Hepatocyte (in vitro differentiated cells): ENCODE results near the gene KRT81. TPM values are rescaled to one million over a fixed set of nuclear protein-coding genes. Genes with fewer than 3 reads are reported as not detected.

Experiments
- DNase-seq: peaks from one replicate; pipeline ENCODE4 v3.0.0-alpha.2; 2016; ENCODE audit warnings: low spot score
- H2AFZ ChIP-seq: fragments of 200-600 bp; sonication (generic); 2 replicates; pipeline ENCODE4 v1.6.0; 2016; ENCODE audit warnings: antibody characterized with exemption, mild to moderate bottlenecking
- H3K27ac ChIP-seq: fragments of 200-600 bp; sonication (generic); 2 replicates; pipeline ENCODE4 v1.5.1; 2016; ENCODE audit warnings: mild to moderate bottlenecking
- H3K27me3 ChIP-seq: fragments of 200-600 bp; sonication (generic); 2 replicates; pipeline ENCODE4 v1.6.1; 2016
- H3K36me3 ChIP-seq: fragments of 200-600 bp; sonication (generic); replicated peaks from 2 replicates; pipeline ENCODE4 v1.5.1; 2016; ENCODE audit warnings: low read depth; ENCODE audit not compliant: insufficient read depth
- H3K4me1 ChIP-seq: fragments of 200-600 bp; sonication (generic); 2 replicates; pipeline ENCODE4 v1.5.1; 2016; ENCODE audit warnings: mild to moderate bottlenecking, moderate library complexity; ENCODE audit not compliant: insufficient read depth
- H3K4me2 ChIP-seq: fragments of 200-600 bp; sonication (generic); 2 replicates; pipeline ENCODE4 v1.6.0; 2016
- H3K4me3 ChIP-seq: fragments of 200-600 bp; sonication (generic); 2 replicates; pipeline ENCODE4 v1.5.1; 2016; ENCODE audit warnings: mild to moderate bottlenecking
- H3K79me2 ChIP-seq: fragments of 200-600 bp; sonication (generic); 2 replicates; pipeline ENCODE4 v1.6.0; 2017; ENCODE audit warnings: mild to moderate bottlenecking
- H3K9me2 ChIP-seq: fragments of 200-600 bp; sonication (generic); replicated peaks from 2 replicates; pipeline ENCODE4 v1.6.0; 2017; ENCODE audit warnings: mild to moderate bottlenecking; ENCODE audit not compliant: insufficient read depth
- H3K9me3 ChIP-seq: fragments of 200-600 bp; sonication (generic); 2 replicates; pipeline ENCODE4 v1.5.1; 2016; ENCODE audit warnings: low read depth, mild to moderate bottlenecking
- H4K20me1 ChIP-seq: fragments of 200-600 bp; sonication (generic); 2 replicates; pipeline ENCODE4 v1.6.0; 2016; ENCODE audit warnings: mild to moderate bottlenecking; ENCODE audit not compliant: insufficient read depth, poor library complexity, severe bottlenecking
- EZH2 ChIP-seq: fragments of 200-600 bp; sonication (generic); IDR thresholded peaks from 2 replicates; pipeline ENCODE4 v1.6.1; 2016; ENCODE audit warnings: antibody characterized with exemption, mild to moderate bottlenecking, borderline replicate concordance
- EZH2phosphoT487 ChIP-seq: fragments of 200-600 bp; sonication (generic); IDR thresholded peaks from one replicate; pipeline ENCODE4 v1.6.1; 2018; ENCODE audit warnings: antibody characterized with exemption, mild to moderate bottlenecking, low read depth, moderate library complexity; ENCODE audit not compliant: unreplicated experiment, severe bottlenecking
- WGBS: methylation state at CpG from one replicate; pipeline ENCODE4 v1.1.6; 2016; ENCODE audit warnings: low lambda C conversion rate; ENCODE audit errors: missing lambda C conversion rate; 5-methylcytosine and 5-hydroxymethylcytosine counted together
- polyA plus RNA-seq: library from polyadenylated mRNA; unstranded; fragments of >200 nt; fragmentation: Nextera tagmentation; extraction: Ambion mirVana; gene quantifications from 2 replicates; pipeline ENCODE4 v1.2.1, GENCODE V29; 2016
- total RNA-seq: library from RNA; depleted of rRNA; stranded (reverse); fragments of >200 nt; gene quantifications from 2 replicates; pipeline ENCODE4 v1.2.3, GENCODE V29; 2014
- TF ChIP-seq, protein P1 (sequence below): fragments of 200-600 bp; sonication (generic); IDR thresholded peaks from 2 replicates; pipeline ENCODE4 v1.5.1; 2016; ENCODE audit warnings: antibody characterized with exemption, mild to moderate bottlenecking; ENCODE audit not compliant: poor library complexity

The KRT81 gene
- total and polyA plus RNA-seq, 2 experiments from 2014 or later: not detected

DNA sequence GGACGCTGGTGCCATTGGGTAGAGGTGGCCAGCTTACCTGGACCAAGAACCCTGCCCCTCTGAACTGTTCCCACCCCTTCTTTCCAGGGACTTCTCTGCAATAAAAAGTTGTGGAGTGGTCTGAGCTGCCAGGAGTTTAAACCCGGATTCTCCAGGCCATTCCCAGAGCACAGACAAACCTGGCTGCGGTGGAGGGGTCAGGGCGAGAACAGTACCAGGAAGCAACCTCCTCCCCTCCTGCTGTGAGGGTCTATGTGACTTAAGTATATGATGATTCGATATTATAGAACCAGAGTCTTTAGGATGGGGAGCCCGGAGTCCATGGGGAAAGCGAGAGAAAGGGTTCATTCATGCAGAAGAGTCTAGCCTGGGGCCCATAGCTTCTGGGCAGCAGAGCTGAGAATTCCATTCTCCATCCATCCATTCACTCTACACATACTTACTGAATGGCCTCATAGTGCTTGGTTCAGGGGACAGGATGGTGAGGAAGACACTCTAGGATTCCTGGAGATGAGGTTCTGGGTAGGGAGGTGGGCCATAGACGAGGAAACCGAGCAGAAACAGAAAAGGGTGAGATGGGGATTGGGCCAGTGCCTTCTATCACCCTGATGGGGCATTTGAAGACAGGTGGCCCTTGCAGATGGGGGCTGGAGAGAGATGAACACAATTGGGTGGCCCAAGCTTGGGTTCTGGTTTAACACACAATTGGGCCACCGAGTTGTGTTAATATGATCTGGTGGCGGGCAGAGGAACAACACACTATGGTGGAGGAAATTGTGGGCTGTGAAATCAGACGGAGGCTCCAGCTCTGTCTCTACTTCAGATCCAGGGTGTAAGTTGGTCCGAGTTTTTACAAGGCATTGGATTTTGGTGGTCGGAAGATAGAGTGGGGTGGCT is 11.7 kb downstream of the KRT81 start:
- Histone ChIP-seq H3K4me2 (peak overlapping the region; percentile 90), H4K20me1 (no peaks in the 10 kb centered on the region), H3K9me3 (no peaks in the 10 kb centered on the region), H2AFZ (no peak overlapping the region), H3K27ac (peak overlapping the region; percentile 72), H3K36me3 (no peaks in the 10 kb centered on the region), H3K4me3 (no peak overlapping the region), H3K9me2 (no peaks in the 10 kb centered on the region), H3K4me1 (peaks cover 29% of the 10 kb centered on the region), H3K27me3 (no peaks in the 10 kb centered on the region), H3K79me2 (no peaks in the 10 kb centered on the region)
- DNase-seq: no peak
- WGBS: 90% methylated on average over 14 of the region's 14 CpGs
- TF ChIP-seq EZH2 (no peak), EZH2phosphoT487 (no peak)
- TF ChIP-seq, protein P1, sequence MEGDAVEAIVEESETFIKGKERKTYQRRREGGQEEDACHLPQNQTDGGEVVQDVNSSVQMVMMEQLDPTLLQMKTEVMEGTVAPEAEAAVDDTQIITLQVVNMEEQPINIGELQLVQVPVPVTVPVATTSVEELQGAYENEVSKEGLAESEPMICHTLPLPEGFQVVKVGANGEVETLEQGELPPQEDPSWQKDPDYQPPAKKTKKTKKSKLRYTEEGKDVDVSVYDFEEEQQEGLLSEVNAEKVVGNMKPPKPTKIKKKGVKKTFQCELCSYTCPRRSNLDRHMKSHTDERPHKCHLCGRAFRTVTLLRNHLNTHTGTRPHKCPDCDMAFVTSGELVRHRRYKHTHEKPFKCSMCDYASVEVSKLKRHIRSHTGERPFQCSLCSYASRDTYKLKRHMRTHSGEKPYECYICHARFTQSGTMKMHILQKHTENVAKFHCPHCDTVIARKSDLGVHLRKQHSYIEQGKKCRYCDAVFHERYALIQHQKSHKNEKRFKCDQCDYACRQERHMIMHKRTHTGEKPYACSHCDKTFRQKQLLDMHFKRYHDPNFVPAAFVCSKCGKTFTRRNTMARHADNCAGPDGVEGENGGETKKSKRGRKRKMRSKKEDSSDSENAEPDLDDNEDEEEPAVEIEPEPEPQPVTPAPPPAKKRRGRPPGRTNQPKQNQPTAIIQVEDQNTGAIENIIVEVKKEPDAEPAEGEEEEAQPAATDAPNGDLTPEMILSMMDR: no peak

DNA sequence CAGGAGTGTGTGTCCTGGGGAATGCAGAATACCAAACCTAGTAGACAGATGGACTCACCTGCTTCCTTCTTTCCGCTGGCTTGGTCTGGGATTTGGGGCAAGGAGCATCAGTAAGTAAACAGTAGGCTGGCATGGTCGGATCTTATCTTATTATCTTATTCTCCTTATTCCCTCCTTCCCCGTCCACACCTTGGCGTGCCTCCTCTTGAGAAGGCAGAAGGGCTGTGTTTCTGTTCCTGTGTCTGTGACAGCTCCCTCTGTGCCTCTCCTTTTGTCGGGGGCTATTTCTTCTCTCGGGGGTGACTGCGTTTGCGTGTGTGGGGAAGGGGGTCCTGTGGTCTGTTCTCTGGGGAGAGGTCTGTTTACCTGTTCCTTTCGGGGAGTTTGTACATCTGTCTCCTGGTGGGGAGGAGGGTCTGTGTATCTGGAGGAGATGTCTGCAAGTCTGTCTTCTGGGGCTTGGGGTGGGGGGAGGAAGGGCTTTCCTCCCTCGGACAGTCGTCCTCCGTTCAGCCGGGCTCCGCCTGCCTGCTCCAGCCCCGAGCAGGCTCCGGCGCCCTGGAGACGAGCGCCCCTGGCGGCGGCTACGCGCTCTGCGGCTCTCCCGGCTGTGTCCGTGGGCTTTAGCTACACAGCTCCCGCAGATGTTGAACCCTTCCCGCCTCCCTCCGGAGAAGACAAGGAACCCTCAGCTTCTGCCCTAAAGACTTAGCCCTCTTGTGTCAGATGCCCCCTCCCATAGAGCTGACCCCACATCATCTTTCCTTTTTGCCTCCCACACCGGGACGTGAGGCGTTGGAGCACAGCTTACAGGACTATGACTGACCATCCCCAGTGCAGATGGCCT is 12.5 kb downstream of the KRT81 start:
- Histone ChIP-seq H3K36me3 (no peaks in the 10 kb centered on the region), H2AFZ (peak overlapping the region; percentile 99), H3K27me3 (no peaks in the 10 kb centered on the region), H3K27ac (peak overlapping the region; percentile 72), H3K79me2 (no peaks in the 10 kb centered on the region), H3K4me2 (peak overlapping the region; percentile 90), H3K9me3 (no peaks in the 10 kb centered on the region), H3K9me2 (no peaks in the 10 kb centered on the region), H4K20me1 (no peaks in the 10 kb centered on the region), H3K4me3 (no peak overlapping the region), H3K4me1 (peaks cover 29% of the 10 kb centered on the region)
- DNase-seq: peak; percentile 84
- WGBS: 25% methylated on average over 30 of the region's 32 CpGs
- TF ChIP-seq, protein P1: peak; percentile 92
- TF ChIP-seq EZH2phosphoT487: no peak

DNA sequence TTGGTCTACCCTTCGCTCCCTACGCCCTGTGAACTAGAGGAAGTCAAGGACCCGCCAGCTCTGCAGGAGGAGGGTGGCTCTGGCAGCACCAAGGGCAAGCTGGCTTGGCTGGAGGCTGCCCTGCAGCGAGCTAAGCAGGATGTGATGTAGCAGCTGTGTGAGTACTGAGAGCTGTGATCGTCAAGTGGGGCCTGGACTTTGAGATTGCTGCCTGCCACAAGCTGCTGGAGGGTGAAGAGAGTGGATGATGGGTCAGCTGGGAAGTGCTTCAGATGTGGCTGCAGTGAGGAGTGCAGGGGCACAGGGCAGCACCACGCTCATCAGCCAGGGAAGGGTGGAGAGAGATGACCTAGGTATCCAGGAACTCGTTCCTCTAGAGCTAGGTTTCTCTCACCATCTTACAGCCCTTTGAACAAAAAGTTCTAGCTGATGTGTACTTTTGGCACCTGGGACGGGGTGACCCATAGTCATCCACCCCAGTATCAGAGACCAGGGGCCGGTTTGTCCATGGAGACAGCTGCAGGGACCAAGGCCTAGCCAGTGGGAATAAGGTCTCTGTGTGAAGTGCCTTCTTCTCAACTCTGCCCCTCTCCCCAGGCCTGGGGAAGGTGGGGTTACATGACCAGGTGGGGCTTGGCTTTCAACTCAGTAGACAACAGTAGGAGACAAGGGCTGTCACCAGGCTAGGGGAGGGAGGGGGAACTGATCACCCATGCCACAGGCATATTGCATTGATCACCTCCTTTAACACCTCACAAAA is 13.7 kb downstream of the KRT81 start:
- no peaks in the 10 kb centered on the region for H3K36me3 ChIP-seq
- H3K4me2 ChIP-seq: no peak overlapping the region
- H3K27ac ChIP-seq: no peak overlapping the region
- H3K4me3 ChIP-seq: no peak overlapping the region
- no peak for TF ChIP-seq EZH2phosphoT487
- TF ChIP-seq, protein P1: no peak
- no peak for TF ChIP-seq EZH2
- no peaks in the 10 kb centered on the region for H3K9me3 ChIP-seq
- H3K4me1 ChIP-seq: peaks cover 29% of the 10 kb centered on the region
- no peaks in the 10 kb centered on the region for H3K79me2 ChIP-seq
- WGBS: 90% methylated on average over 9 of the region's 9 CpGs
- H3K9me2 ChIP-seq: no peaks in the 10 kb centered on the region
- H4K20me1 ChIP-seq: no peaks in the 10 kb centered on the region
- no peak for DNase-seq
- H3K27me3 ChIP-seq: no peaks in the 10 kb centered on the region
- H2AFZ ChIP-seq: no peak overlapping the region
